A549 (cell line): ENCODE measurements around the gene MAN1C1. TPM values are rescaled to one million over a fixed set of nuclear protein-coding genes. Genes with fewer than 3 reads are reported as not detected.

Experiments
- ATAC-seq, 2 experiments: fragments of 200-7000 bp in 1 of 2; fragments of >200 bp in 1 of 2; cut with Nextera tagmentation in 1 of 2; cut with Tn5 transposase in 1 of 2; 3 replicates each; pipeline versions ENCODE4 v1.8.0 to v1.9.1; 2018 to 2020; ENCODE audit warnings: mild to moderate bottlenecking in 1 of 2, moderate library complexity in 1 of 2
- CTCF ChIA-PET: fragments of 300-600 bp; sonication (Branson Sonifier 250); formaldehyde crosslinking; extraction: SDS; loops from one replicate; lab custom pipeline; 2021; ENCODE audit warnings: antibody characterized with exemption, inconsistent platforms; lab: Yijun Ruan, JAX
- POLR2A ChIA-PET: fragments of 350-600 bp; formaldehyde crosslinking; extraction: SDS; loops from one replicate; lab custom pipeline; 2021; ENCODE audit warnings: antibody characterized with exemption, inconsistent platforms; lab: Yijun Ruan, JAX
- DNase-seq, 2 experiments: peaks; one replicate each; pipeline versions ENCODE4 v3.0.0 to v3.0.0-alpha.2; 2011 to 2016; ENCODE audit warnings: low read depth in 1 of 2, low spot score in 1 of 2
- FAIRE-seq: peaks from 2 replicates; lab custom pipeline; 2011; peaks lifted over from hg19 to GRCh38; lab: Jason Lieb, UNC
- H3K27ac ChIP-seq, 2 experiments: fragments of >200 bp; sonication (Bioruptor Twin); formaldehyde crosslinking; 3 replicates each; pipeline ENCODE4 v1.5.1; 2016 to 2017
- H3K4me1 ChIP-seq: fragments of >200 bp; sonication (Bioruptor Twin); formaldehyde crosslinking; 3 replicates; pipeline ENCODE4 v1.6.1; 2016
- H3K4me2 ChIP-seq: fragments of >200 bp; sonication (Bioruptor Twin); formaldehyde crosslinking; 3 replicates; pipeline ENCODE4 v1.6.1; 2016
- H3K4me3 ChIP-seq: fragments of >200 bp; sonication (Bioruptor Twin); formaldehyde crosslinking; 3 replicates; pipeline ENCODE4 v1.5.1; 2016
- H3K9me3 ChIP-seq: fragments of >200 bp; sonication (Bioruptor Twin); formaldehyde crosslinking; 3 replicates; pipeline ENCODE4 v1.6.1; 2016
- BHLHE40 ChIP-seq: IDR thresholded peaks from 2 replicates; pipeline ENCODE4 v1.6.1; 2012; ENCODE audit warnings: low read depth, low read length, inconsistent platforms
- CBX2 ChIP-seq: fragments of 200-600 bp; sonication (generic); IDR thresholded peaks from 2 replicates; pipeline ENCODE4 v1.6.1; 2016; ENCODE audit warnings: low read depth, mild to moderate bottlenecking, borderline replicate concordance
- EHF ChIP-seq: fragments of 250-450 bp; sonication (Bioruptor Pico); IDR thresholded peaks from 2 replicates; pipeline ENCODE4 v1.5.0; 2020; ENCODE audit warnings: mild to moderate bottlenecking
- EP300 ChIP-seq, 2 experiments: fragments of >200 bp; sonication (Bioruptor Twin); formaldehyde crosslinking; IDR thresholded peaks; 2 replicates in 1 of 2; 3 replicates in 1 of 2; pipeline ENCODE4 v1.6.1; 2016 to 2017
- FOSB ChIP-seq: fragments of 250-450 bp; sonication (Bioruptor Pico); IDR thresholded peaks from 2 replicates; pipeline ENCODE4 v1.5.0; 2020; ENCODE audit warnings: mild to moderate bottlenecking, moderate library complexity
- FOSL2 ChIP-seq, 2 experiments: fragments of 450-650 bp in 1 of 2; fragments of >200 bp in 1 of 2; sonication (Bioruptor Twin) in 1 of 2; formaldehyde crosslinking; IDR thresholded peaks; 2 replicates each; pipeline versions ENCODE4 v1.5.0 to v1.6.1; 2016 to 2020; ENCODE audit warnings: mild to moderate bottlenecking in 1 of 2, moderate library complexity in 1 of 2
- HOXB13 ChIP-seq: fragments of 250-450 bp; sonication (Bioruptor Pico); IDR thresholded peaks from 2 replicates; pipeline ENCODE4 v1.5.0; 2020; ENCODE audit warnings: low read depth, mild to moderate bottlenecking, moderate library complexity
- KDM1A ChIP-seq: fragments of 200-600 bp; sonication (generic); IDR thresholded peaks from 2 replicates; pipeline ENCODE4 v1.6.1; 2016; ENCODE audit warnings: low read depth, mild to moderate bottlenecking
- MAFK ChIP-seq: fragments of 450-650 bp; IDR thresholded peaks from 2 replicates; pipeline ENCODE4 v1.6.1; 2014; ENCODE audit not compliant: partially characterized antibody
- MAZ ChIP-seq: fragments of 150-350 bp; IDR thresholded peaks from 2 replicates; pipeline ENCODE4 v1.6.1; 2014; ENCODE audit warnings: antibody characterized with exemption, low read depth, low read length, borderline replicate concordance
- PHF8 ChIP-seq: fragments of 200-600 bp; sonication (generic); IDR thresholded peaks from 2 replicates; pipeline ENCODE4 v1.6.1; 2016; ENCODE audit warnings: low read depth, mild to moderate bottlenecking, antibody characterized with exemption, moderate library complexity, borderline replicate concordance
- POLR2A ChIP-seq: IDR thresholded peaks from 2 replicates; pipeline ENCODE4 v1.6.1; 2012; ENCODE audit warnings: mild to moderate bottlenecking, low read length
- RAD21 ChIP-seq, 2 experiments: fragments of >200 bp in 1 of 2; sonication (Bioruptor Twin) in 1 of 2; formaldehyde crosslinking in 1 of 2; IDR thresholded peaks in 1 of 2; conservative IDR thresholded peaks in 1 of 2; 2 replicates in 1 of 2; 3 replicates in 1 of 2; pipeline ENCODE4 v1.6.1; 2012 to 2018; ENCODE audit warnings: inconsistent platforms in 1 of 2
- RNF2 ChIP-seq: fragments of 200-600 bp; sonication (generic); IDR thresholded peaks from 2 replicates; pipeline ENCODE4 v1.6.1; 2016; ENCODE audit warnings: low read depth, mild to moderate bottlenecking, antibody characterized with exemption, moderate library complexity, borderline replicate concordance
- TFCP2L1 ChIP-seq: fragments of 250-450 bp; sonication (Bioruptor Pico); IDR thresholded peaks from 2 replicates; pipeline ENCODE4 v1.5.0; 2021; ENCODE audit warnings: mild to moderate bottlenecking
- ZC3H11A ChIP-seq: fragments of 450-650 bp; IDR thresholded peaks from 2 replicates; pipeline ENCODE4 v1.6.1; 2014; ENCODE audit warnings: antibody characterized with exemption, mild to moderate bottlenecking
- WGBS: methylation state at CpG from one replicate; pipeline ENCODE4 v1.1.6; 2017; ENCODE audit errors: missing lambda C conversion rate; 5-methylcytosine and 5-hydroxymethylcytosine counted together
- polyA plus RNA-seq, 4 experiments: library from polyadenylated mRNA; depleted of rRNA in 3 of 4; stranded (reverse); fragments of >200 nt; fragmentation: RNase III in 1 of 4; extraction: RNeasy Plus Mini Kit Qiagen cat#74134 plus additional on column Dnase treatment in 1 of 4; gene quantifications; 2 replicates in 3 of 4; 3 replicates in 1 of 4; pipeline ENCODE4 v1.2.3, GENCODE V29; 2011 to 2017
- TF ChIP-seq, protein P1 (sequence below): IDR thresholded peaks from 2 replicates; pipeline ENCODE4 v1.6.1; 2012; ENCODE audit warnings: low read depth, borderline replicate concordance
- TF ChIP-seq, protein P2 (sequence below): fragments of 150-350 bp; IDR thresholded peaks from 2 replicates; pipeline ENCODE4 v1.6.1; 2014; ENCODE audit warnings: low read depth, mild to moderate bottlenecking, low read length
- TF ChIP-seq, protein P3 (sequence below): fragments of 200-600 bp; sonication (generic); IDR thresholded peaks from 2 replicates; pipeline ENCODE4 v1.6.1; 2016; ENCODE audit warnings: antibody characterized with exemption, mild to moderate bottlenecking, moderate library complexity
- TF ChIP-seq, protein P4 (sequence below): fragments of 450-650 bp; IDR thresholded peaks from 2 replicates; pipeline ENCODE4 v1.6.1; 2014; ENCODE audit warnings: antibody characterized with exemption
- TF ChIP-seq, protein P5 (sequence below): fragments of >200 bp; sonication (Bioruptor Twin); formaldehyde crosslinking; IDR thresholded peaks from 2 replicates; pipeline ENCODE4 v1.6.1; 2016

The MAN1C1 gene
- polyA plus RNA-seq, 2 of the 4 experiments (the other 2 are of a cell fraction), result 0.22 to 0.27 TPM

DNA sequence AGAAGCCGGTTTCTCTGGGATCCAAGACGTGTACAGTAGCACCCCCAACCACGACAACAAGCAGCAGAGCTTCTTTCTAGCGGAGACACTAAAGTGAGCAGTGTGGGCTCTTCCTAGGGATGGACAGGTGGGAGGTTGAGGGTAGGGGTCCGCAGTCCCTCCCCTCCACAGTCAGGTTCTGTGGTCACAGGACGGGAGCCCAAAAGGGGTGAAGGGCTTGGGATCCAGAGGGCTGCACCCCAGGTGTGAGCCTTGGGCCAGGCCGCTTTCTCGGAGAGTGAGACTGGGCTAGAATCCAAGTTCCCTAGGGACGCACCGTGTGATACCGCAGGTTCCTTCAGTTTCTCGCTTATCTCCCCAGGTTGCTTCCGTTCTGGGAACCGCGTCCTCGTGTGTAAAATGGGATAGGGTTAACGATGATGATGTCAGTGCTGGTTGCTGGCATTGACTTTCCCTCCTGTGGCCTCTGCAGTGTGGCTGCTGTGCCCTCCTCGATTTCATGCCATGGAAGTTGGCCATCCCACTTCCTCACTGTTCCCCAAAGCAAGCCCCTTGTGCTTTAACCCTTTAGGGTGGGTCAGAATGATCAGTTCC, 166.1 kb downstream of the MAN1C1 start:
- CTCF ChIA-PET, result interaction anchor here (1.2 kb wide), 1 partner anchor 13 kb away, joined by 4 read pairs; no protein-coding TSS in a partner anchor
- no peak for TF ChIP-seq MAFK
- TF ChIP-seq PHF8, result no peak
- TF ChIP-seq, protein P1, sequence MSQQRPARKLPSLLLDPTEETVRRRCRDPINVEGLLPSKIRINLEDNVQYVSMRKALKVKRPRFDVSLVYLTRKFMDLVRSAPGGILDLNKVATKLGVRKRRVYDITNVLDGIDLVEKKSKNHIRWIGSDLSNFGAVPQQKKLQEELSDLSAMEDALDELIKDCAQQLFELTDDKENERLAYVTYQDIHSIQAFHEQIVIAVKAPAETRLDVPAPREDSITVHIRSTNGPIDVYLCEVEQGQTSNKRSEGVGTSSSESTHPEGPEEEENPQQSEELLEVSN, result no peak
- TF ChIP-seq TFCP2L1, result no peak
- TF ChIP-seq CBX2, result no peak
- no peak for TF ChIP-seq EHF
- no peak for TF ChIP-seq FOSB (CRISPR knock-in tag)
- TF ChIP-seq RNF2, result no peak
- TF ChIP-seq, protein P2, sequence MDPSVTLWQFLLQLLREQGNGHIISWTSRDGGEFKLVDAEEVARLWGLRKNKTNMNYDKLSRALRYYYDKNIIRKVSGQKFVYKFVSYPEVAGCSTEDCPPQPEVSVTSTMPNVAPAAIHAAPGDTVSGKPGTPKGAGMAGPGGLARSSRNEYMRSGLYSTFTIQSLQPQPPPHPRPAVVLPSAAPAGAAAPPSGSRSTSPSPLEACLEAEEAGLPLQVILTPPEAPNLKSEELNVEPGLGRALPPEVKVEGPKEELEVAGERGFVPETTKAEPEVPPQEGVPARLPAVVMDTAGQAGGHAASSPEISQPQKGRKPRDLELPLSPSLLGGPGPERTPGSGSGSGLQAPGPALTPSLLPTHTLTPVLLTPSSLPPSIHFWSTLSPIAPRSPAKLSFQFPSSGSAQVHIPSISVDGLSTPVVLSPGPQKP, result no peak
- no peak for TF ChIP-seq POLR2A
- TF ChIP-seq EP300 (IDR thresholded peaks at IDR 0.05), result no peak
- no peak for TF ChIP-seq ZC3H11A
- no peak for TF ChIP-seq HOXB13
- TF ChIP-seq, protein P3, sequence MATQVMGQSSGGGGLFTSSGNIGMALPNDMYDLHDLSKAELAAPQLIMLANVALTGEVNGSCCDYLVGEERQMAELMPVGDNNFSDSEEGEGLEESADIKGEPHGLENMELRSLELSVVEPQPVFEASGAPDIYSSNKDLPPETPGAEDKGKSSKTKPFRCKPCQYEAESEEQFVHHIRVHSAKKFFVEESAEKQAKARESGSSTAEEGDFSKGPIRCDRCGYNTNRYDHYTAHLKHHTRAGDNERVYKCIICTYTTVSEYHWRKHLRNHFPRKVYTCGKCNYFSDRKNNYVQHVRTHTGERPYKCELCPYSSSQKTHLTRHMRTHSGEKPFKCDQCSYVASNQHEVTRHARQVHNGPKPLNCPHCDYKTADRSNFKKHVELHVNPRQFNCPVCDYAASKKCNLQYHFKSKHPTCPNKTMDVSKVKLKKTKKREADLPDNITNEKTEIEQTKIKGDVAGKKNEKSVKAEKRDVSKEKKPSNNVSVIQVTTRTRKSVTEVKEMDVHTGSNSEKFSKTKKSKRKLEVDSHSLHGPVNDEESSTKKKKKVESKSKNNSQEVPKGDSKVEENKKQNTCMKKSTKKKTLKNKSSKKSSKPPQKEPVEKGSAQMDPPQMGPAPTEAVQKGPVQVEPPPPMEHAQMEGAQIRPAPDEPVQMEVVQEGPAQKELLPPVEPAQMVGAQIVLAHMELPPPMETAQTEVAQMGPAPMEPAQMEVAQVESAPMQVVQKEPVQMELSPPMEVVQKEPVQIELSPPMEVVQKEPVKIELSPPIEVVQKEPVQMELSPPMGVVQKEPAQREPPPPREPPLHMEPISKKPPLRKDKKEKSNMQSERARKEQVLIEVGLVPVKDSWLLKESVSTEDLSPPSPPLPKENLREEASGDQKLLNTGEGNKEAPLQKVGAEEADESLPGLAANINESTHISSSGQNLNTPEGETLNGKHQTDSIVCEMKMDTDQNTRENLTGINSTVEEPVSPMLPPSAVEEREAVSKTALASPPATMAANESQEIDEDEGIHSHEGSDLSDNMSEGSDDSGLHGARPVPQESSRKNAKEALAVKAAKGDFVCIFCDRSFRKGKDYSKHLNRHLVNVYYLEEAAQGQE, result no peak
- no peak for TF ChIP-seq BHLHE40
- no peak for TF ChIP-seq MAZ
- TF ChIP-seq, protein P4, sequence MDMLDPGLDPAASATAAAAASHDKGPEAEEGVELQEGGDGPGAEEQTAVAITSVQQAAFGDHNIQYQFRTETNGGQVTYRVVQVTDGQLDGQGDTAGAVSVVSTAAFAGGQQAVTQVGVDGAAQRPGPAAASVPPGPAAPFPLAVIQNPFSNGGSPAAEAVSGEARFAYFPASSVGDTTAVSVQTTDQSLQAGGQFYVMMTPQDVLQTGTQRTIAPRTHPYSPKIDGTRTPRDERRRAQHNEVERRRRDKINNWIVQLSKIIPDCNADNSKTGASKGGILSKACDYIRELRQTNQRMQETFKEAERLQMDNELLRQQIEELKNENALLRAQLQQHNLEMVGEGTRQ, result no peak
- peaks cover 17% of the 10 kb centered on the region for H3K4me1 ChIP-seq
- ATAC-seq, result no peak
- H3K4me2 ChIP-seq, result no peak overlapping the region
- H3K27ac ChIP-seq, result no peak overlapping the region
- H3K9me3 ChIP-seq, result no peaks in the 10 kb centered on the region
- no peak overlapping the region for H3K4me3 ChIP-seq
- POLR2A ChIA-PET, result no interaction called here
- FAIRE-seq, result no peak
- DNase-seq, result no peak
- 83% methylated on average over 16 of the region's 18 CpGs for WGBS

DNA sequence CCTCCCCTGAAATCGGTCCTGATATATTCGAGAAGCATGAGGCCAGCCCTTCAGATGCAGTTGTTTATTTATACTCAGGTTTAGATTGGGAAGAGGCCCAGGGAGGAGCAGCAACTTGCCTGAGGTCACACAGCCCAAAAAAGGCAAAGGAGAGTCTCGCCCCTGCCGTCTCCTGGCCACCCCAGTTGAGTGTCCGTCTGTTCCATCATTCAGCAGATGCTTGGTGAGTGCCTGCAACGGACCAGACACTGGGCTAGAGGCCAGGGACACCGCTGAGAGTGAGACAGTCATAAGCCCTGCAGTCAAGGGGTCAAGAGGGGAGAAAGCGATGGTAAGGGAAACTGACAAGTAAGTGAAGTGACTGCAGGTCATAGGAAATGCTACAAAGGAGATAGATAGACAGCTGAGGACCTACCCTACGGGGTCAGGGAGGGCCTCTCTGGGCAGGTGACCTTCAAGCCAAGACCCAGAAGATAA, 168.0 kb downstream of the MAN1C1 start:
- CTCF ChIA-PET, result no interaction called here

More for the DNA sequence above, 168.0 kb downstream of the MAN1C1 start:
- TF ChIP-seq PHF8 (no peak), RAD21 (conservative IDR thresholded peaks at IDR 0.05 in 1 of 2, IDR thresholded peaks at IDR 0.05 in 1 of 2) (no peak), KDM1A (no peak), FOSL2 (IDR thresholded peaks at IDR 0.05) (no peak), FOSL2 (CRISPR knock-in tag; IDR thresholded peaks at IDR 0.05) (no peak)
- TF ChIP-seq, protein P5, sequence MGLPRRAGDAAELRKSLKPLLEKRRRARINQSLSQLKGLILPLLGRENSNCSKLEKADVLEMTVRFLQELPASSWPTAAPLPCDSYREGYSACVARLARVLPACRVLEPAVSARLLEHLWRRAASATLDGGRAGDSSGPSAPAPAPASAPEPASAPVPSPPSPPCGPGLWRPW, result no peak
- H3K27ac ChIP-seq, result no peak overlapping the region
- FAIRE-seq, result no peak
- no peak for DNase-seq
- ATAC-seq, result no peak
- POLR2A ChIA-PET, result no interaction called here
- 75% methylated on average over 9 of the region's 9 CpGs for WGBS
- no peak overlapping the region for H3K4me3 ChIP-seq
- peaks cover 17% of the 10 kb centered on the region for H3K4me1 ChIP-seq
- H3K4me2 ChIP-seq, result no peak overlapping the region
- no peaks in the 10 kb centered on the region for H3K9me3 ChIP-seq
